Stimulated activated effector memory CD8-positive, alpha-beta T cell treated with anti-CD3 and anti-CD28 coated beads, Interleukin-12 subunit alpha, Interleukin-12 subunit beta, amount 100 ng/mL, for 72 hours (primary cell): ENCODE measurements around the gene GP9.
A peak's percentile ranks its signal among the peaks of the same experiment; 100 is the strongest.
"Not testable (repeated sequence)": the region's sequence is repeated elsewhere in the genome, so short reads cannot be mapped to it uniquely, and the experiment has no call there.

Experiments
- ATAC-seq: fragments of 150-1000 bp; cut with Tn5 transposase; 2 replicates; pipeline ENCODE4 v1.10.0; 2021
- DNase-seq, 2 donors: peaks; one replicate each; pipeline ENCODE4 v3.0.0; 2021 to 2022; ENCODE audit warnings: low spot score in 2 of 2
- H3K27ac Mint-ChIP-seq: one replicate; pipeline ENCODE4 v1.8.0; 2022; ENCODE audit warnings: mild to moderate bottlenecking, mixed read lengths
- H3K36me3 Mint-ChIP-seq: one replicate; pipeline ENCODE4 v1.8.0; 2022; ENCODE audit warnings: mild to moderate bottlenecking, mixed read lengths
- H3K4me1 Mint-ChIP-seq: one replicate; pipeline ENCODE4 v1.8.0; 2022; ENCODE audit warnings: mixed read lengths
- H3K4me3 Mint-ChIP-seq: one replicate; pipeline ENCODE4 v1.8.0; 2022; ENCODE audit warnings: mild to moderate bottlenecking, mixed read lengths
- H3K9me3 Mint-ChIP-seq: one replicate; pipeline ENCODE4 v1.8.0; 2022; ENCODE audit warnings: mixed read lengths

Gene GP9

DNA sequence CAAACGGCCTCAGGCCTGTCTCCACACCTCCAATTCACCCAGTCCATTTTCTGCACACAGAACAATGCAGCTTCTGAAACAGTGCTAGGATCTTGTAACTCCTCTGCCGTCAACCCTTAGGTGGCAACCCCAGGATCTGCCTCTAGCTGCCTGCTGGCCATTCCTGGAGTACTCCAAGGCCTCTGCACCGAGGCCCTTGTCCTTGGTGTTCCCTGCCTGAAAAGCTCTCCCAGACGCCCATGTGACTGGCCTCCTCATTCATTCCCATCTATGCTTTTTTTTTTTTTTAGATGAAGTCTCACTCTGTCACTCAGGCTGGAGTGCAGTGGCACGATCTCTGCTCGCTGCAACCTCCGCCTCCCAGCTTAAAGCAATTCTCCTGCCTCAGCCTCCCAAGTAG lies 42.7 kb downstream of the GP9 start:
- Mint-ChIP-seq H3K4me3 (no peak overlapping the region), H3K9me3 (no peaks in the 10 kb centered on the region), H3K27ac (peak overlapping the region; percentile 73), H3K4me1 (peaks cover 65% of the 10 kb centered on the region), H3K36me3 (peaks cover 45% of the 10 kb centered on the region)
- ATAC-seq (no peak), DNase-seq (no peak)

DNA sequence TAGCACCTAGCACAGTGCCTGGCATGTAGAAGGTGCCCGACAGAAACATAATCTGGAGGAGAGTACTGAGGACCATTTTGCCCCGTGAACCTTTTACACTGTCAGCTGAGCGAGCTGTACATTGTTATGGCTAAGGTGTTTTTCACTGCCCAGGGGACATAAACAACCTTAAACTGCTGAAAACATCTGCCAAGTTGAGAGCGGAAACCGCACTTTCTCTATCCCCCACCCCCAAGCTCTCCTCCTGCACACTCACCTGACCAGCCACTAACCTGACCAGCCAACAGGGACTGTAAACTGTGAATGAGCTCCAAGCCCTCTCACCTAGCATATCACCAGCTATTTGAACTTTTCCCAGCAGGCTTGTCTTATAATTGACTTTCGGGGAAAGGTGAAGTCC lies 43.5 kb downstream of the GP9 start:
- H3K27ac Mint-ChIP-seq: peak overlapping the region; percentile 73
- DNase-seq (no peak), ATAC-seq (no peak)
- no peaks in the 10 kb centered on the region for H3K9me3 Mint-ChIP-seq
- no peak overlapping the region for H3K4me3 Mint-ChIP-seq
- H3K4me1 Mint-ChIP-seq: peaks cover 63% of the 10 kb centered on the region
- peaks cover 48% of the 10 kb centered on the region for H3K36me3 Mint-ChIP-seq

DNA sequence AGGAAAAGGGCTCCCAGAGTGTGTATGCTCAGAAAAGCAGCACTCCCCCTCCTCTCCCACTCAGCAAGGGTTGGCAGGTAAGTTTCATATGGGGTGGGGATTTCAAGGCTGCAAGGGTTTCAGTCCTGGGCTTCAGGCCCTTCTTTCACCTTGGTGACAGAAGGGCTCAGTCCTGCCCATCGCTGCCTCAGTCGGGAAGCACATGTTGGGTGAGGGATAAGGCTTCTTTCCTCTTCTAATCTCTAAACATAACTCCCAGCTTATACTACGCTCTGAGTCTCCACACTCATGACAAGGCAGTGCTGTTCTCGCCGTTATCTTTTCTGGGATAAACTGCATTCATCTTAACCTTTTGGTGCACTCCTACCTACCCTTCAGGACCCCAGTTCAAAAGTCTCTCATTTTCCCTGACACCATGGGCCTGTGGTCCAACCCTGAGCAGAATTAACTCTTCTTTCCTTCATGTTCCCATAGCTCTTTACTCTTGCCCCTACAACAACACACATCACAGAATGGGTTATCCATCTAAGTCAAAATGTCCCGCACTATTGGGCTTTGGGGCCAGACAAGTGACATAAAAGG lies 44.0 kb downstream of the GP9 start:
- ATAC-seq: no peak
- no peak overlapping the region for H3K4me3 Mint-ChIP-seq
- DNase-seq: no peak
- H3K9me3 Mint-ChIP-seq: no peaks in the 10 kb centered on the region
- peaks cover 48% of the 10 kb centered on the region for H3K36me3 Mint-ChIP-seq
- peak overlapping the region; percentile 73 for H3K27ac Mint-ChIP-seq
- H3K4me1 Mint-ChIP-seq: peaks cover 61% of the 10 kb centered on the region

DNA sequence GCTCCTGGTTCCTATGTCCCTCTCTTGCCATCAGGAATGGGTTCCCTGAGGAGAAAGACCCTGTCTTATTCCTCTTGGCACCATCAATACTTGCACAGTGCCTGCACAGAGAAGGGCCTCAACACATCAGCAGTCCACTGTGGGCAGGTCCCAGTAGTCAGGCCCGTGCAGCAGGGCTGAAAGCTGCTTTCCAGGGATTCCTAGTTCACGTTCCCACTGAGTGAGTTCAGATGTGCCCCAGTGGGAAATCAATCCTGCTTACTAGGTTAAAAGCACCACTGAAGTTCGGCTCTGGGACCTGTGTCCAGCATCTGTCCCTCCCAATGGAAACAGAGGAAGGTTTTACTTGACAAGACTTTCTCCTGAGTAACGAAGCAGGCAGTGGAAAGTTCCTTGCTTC lies 45.3 kb downstream of the GP9 start:
- no peak overlapping the region for H3K4me3 Mint-ChIP-seq
- peaks cover 53% of the 10 kb centered on the region for H3K4me1 Mint-ChIP-seq
- ATAC-seq: no peak
- DNase-seq: no peak
- H3K36me3 Mint-ChIP-seq: peaks cover 51% of the 10 kb centered on the region
- no peaks in the 10 kb centered on the region for H3K9me3 Mint-ChIP-seq
- no peak overlapping the region for H3K27ac Mint-ChIP-seq

DNA sequence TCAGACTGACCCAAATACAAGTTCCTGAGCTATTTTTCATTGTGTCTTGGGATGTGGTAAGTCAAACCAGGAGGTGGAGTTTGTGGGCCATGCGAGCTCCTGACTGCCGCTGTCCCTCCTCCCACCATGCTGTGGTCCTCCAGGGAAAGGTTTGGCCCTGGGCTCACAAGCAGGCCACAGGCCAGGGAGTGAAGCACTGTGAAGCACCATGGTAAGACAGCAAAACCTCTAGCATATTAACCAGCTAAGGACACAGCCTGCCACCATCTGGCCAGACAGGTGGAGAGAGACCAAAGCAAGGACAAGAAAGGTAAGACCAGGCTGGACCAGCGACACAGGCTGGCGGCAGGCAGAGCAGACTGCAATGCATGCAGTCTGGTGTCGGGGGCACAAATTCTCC lies 45.7 kb downstream of the GP9 start:
- DNase-seq (no peak), ATAC-seq (no peak)
- Mint-ChIP-seq H3K4me3 (no peak overlapping the region), H3K27ac (no peak overlapping the region), H3K36me3 (peaks cover 51% of the 10 kb centered on the region), H3K4me1 (peaks cover 50% of the 10 kb centered on the region), H3K9me3 (no peaks in the 10 kb centered on the region)

DNA sequence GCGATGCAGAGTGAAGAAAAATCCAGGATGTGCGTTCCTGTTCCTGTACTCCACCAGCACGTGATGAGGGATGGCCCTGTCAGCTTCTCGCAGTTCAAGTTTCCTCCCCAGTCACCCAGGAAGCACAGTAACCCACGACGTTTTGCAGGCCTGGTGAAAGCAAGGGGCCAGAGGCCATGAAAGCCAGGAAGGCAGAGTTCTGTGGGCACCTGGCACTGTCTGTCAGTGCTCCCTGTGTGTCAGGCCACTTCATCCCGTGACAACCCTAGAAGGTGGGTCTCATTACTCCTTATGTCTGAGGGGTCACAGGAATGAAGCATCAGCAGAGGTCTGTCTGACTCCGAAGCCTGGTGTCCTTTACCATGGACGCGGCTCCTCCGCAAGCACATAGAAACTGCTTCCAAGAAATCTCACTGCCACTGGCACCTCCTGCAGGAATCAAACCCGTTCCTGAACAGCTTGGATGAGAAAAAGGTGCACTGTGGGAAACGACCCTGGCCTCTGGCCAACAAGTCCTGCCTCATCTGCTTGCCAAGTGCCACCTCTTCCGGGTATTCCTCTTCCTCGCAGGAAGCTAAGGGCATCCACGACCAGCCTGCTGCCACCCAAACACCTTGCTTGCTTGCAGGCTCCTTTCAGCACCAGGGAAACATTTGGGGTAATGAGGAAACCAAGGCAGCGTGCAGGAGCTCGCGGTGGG lies 46.4 kb downstream of the GP9 start:
- Mint-ChIP-seq H3K36me3 (peaks cover 54% of the 10 kb centered on the region), H3K27ac (peak overlapping the region; percentile 85), H3K9me3 (no peaks in the 10 kb centered on the region), H3K4me1 (peaks cover 43% of the 10 kb centered on the region), H3K4me3 (no peak overlapping the region)
- DNase-seq: no peak
- no peak for ATAC-seq

DNA sequence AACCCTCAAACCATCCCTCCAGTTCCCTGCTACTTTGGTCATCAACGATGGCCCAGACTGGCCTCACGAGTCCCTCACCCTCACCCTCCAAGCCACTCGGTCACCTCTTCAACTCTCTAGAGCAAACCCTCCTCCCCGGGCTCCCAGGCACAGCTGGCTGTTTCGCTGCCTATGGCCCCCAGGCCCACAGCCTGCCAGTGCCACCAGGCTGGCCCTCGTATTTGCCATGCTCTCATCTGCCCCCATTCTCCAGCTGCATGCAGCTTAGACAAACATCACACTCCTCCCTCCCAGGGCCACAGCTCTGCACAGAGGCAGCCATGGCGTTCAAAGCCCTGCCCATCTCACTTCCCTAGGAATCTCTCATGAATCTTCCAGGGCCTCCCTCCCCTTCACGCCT lies 47.2 kb downstream of the GP9 start:
- H3K4me3 Mint-ChIP-seq: no peak overlapping the region
- ATAC-seq (no peak), DNase-seq (no peak)
- no peaks in the 10 kb centered on the region for H3K9me3 Mint-ChIP-seq
- peaks cover 40% of the 10 kb centered on the region for H3K4me1 Mint-ChIP-seq
- peak overlapping the region; percentile 85 for H3K27ac Mint-ChIP-seq
- H3K36me3 Mint-ChIP-seq: peaks cover 62% of the 10 kb centered on the region

DNA sequence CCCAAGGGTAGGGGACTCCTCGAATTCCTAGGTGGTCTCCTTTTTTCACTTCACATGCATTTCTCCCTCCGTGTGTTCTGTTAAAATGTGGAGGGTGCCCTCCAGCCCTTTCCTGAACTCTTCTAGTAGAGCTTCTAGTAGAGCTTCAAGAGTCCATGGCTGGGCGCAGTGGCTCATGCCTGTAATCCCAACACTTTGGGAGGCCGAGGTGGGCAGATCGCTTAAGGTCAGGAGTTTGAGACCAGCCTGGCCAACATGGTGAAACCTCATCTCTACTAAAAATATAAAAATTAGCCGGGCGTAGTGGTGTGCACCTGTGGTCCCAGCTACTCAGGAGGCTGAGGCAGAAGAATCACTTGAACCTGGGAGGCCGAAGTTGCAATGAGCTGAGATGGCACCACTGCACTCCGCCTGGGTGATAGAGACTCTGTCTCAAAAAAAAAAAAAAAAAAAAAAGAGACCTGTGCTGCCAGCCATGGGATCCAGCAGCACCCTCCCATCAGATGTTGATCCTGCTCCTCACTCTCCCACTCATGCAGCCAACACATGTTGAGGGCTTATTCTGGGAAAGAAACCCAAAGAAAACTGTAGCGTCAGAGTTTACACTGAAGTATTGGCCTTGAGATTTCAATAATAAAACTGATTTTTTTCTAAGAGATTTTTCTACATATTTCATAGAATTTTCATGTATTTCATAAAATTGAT lies 50.6 kb downstream of the GP9 start:
- H3K27ac Mint-ChIP-seq, ATAC-seq, DNase-seq, H3K9me3 Mint-ChIP-seq, H3K4me3 Mint-ChIP-seq: not testable (repeated sequence)
- Mint-ChIP-seq H3K36me3 (peaks cover 86% of the 10 kb centered on the region), H3K4me1 (peaks cover 29% of the 10 kb centered on the region)
